Measurements from ENCODE around the gene LY9.

DNA sequence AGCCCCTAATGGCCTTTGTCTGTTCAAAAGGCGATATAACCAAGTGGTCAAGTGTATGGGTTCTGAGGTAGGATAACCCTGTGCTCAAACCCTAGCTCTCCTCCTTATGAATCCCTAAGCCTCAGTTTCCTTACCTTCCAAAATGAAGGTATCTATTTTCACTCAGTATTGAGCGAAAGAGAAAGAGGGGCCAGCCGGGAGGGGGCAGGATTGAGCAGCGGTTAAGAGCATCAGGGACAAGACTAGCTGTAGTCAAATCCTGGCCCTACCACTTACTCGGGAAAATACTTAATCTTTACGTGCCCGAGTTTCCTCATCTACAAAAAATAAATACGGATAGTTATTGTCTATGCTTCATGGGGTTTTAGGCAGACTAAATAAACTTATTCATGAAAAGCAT is 25.7 kb downstream of the LY9 start:
- TF ChIP-seq SP1 (IDR thresholded peaks at IDR 0.05) (no peak), GABPA (IDR thresholded peaks at IDR 0.05 in 1 of 2, conservative IDR thresholded peaks at IDR 0.05 in 1 of 2) (no peak), HNF4A (conservative IDR thresholded peaks at IDR 0.05) (no peak), YY1 (IDR thresholded peaks at IDR 0.05) (no peak)
- TF ChIP-seq, protein P1, sequence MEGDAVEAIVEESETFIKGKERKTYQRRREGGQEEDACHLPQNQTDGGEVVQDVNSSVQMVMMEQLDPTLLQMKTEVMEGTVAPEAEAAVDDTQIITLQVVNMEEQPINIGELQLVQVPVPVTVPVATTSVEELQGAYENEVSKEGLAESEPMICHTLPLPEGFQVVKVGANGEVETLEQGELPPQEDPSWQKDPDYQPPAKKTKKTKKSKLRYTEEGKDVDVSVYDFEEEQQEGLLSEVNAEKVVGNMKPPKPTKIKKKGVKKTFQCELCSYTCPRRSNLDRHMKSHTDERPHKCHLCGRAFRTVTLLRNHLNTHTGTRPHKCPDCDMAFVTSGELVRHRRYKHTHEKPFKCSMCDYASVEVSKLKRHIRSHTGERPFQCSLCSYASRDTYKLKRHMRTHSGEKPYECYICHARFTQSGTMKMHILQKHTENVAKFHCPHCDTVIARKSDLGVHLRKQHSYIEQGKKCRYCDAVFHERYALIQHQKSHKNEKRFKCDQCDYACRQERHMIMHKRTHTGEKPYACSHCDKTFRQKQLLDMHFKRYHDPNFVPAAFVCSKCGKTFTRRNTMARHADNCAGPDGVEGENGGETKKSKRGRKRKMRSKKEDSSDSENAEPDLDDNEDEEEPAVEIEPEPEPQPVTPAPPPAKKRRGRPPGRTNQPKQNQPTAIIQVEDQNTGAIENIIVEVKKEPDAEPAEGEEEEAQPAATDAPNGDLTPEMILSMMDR (IDR thresholded peaks at IDR 0.05; ENCODE audit: low read depth, low read length, missing input control) = peak; percentile 7
- TF ChIP-seq, protein P2, sequence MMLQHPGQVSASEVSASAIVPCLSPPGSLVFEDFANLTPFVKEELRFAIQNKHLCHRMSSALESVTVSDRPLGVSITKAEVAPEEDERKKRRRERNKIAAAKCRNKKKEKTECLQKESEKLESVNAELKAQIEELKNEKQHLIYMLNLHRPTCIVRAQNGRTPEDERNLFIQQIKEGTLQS (IDR thresholded peaks at IDR 0.05) = no peak
- TF ChIP-seq, protein P3, sequence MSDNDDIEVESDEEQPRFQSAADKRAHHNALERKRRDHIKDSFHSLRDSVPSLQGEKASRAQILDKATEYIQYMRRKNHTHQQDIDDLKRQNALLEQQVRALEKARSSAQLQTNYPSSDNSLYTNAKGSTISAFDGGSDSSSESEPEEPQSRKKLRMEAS (IDR thresholded peaks at IDR 0.05) = no peak
- TF ChIP-seq, protein P4, sequence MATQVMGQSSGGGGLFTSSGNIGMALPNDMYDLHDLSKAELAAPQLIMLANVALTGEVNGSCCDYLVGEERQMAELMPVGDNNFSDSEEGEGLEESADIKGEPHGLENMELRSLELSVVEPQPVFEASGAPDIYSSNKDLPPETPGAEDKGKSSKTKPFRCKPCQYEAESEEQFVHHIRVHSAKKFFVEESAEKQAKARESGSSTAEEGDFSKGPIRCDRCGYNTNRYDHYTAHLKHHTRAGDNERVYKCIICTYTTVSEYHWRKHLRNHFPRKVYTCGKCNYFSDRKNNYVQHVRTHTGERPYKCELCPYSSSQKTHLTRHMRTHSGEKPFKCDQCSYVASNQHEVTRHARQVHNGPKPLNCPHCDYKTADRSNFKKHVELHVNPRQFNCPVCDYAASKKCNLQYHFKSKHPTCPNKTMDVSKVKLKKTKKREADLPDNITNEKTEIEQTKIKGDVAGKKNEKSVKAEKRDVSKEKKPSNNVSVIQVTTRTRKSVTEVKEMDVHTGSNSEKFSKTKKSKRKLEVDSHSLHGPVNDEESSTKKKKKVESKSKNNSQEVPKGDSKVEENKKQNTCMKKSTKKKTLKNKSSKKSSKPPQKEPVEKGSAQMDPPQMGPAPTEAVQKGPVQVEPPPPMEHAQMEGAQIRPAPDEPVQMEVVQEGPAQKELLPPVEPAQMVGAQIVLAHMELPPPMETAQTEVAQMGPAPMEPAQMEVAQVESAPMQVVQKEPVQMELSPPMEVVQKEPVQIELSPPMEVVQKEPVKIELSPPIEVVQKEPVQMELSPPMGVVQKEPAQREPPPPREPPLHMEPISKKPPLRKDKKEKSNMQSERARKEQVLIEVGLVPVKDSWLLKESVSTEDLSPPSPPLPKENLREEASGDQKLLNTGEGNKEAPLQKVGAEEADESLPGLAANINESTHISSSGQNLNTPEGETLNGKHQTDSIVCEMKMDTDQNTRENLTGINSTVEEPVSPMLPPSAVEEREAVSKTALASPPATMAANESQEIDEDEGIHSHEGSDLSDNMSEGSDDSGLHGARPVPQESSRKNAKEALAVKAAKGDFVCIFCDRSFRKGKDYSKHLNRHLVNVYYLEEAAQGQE (IDR thresholded peaks at IDR 0.05) = no peak
